Right atrium auricular region (tissue), 2 donors: ENCODE measurements around the gene ANKH. TPM values are rescaled to one million over a fixed set of nuclear protein-coding genes. Genes with fewer than 3 reads are reported as not detected.

Experiments
- DNase-seq: peaks from one replicate; pipeline ENCODE4 v3.0.0-alpha.2; 2019; ENCODE audit warnings: low spot score
- H3K27ac ChIP-seq, 2 donors: fragments of 200-600 bp; sonication (generic); 1 replicate in 1 of 2; 2 replicates in 1 of 2; pipeline ENCODE4 v1.5.1; 2016 to 2019
- H3K27me3 ChIP-seq, 2 donors: fragments of 200-600 bp; sonication (generic); one replicate each; pipeline versions ENCODE4 v1.5.1 to v1.6.0; 2017 to 2019
- H3K36me3 ChIP-seq: fragments of 200-600 bp; sonication (generic); one replicate; pipeline ENCODE4 v1.5.1; 2016
- H3K4me1 ChIP-seq, 2 donors: fragments of 200-600 bp; sonication (generic); one replicate each; pipeline versions ENCODE4 v1.5.1 to v1.6.0; 2017 to 2019
- H3K4me3 ChIP-seq, 2 donors: fragments of 200-600 bp; sonication (generic); 1 replicate in 1 of 2; 2 replicates in 1 of 2; pipeline ENCODE4 v1.5.1; 2017 to 2019; ENCODE audit warnings: mild to moderate bottlenecking in 1 of 2, moderate library complexity in 1 of 2
- H3K9me3 ChIP-seq, 2 donors: fragments of 200-600 bp; sonication (generic); one replicate each; pipeline ENCODE4 v1.5.1; 2019
- total RNA-seq, 2 donors: library from RNA; depleted of rRNA; stranded (reverse); fragments of >200 nt; gene quantifications; one replicate each; pipeline ENCODE4 v1.1.0, GENCODE V29; 2016
- TF ChIP-seq, protein P1 (sequence below), 2 donors: fragments of 200-600 bp; sonication (generic); IDR thresholded peaks; one replicate each; pipeline ENCODE4 v1.5.1; 2019; ENCODE audit warnings: antibody characterized with exemption in 2 of 2

ANKH gene
- total RNA-seq, 2 donors from 2014 or later: 52.3 to 80.4 TPM

DNA sequence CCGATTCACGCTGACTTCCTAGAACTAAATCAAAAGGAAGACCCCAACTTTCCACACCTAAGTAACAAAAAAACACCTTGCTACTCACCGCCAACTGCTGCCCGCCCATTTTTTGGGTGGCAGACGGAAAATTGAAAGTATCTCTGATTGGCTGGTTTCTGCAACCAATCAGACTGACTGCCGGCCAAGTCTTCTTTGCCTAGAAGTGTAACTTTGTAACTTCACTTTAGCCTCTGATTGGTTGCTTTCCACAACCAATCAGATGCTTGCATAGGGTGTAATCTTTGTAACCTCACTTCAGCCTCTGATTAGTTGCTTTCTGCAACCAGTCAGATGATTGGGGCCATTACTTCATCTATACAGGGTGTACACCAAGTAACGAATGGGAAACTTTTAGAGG lies 42.6 kb upstream of the ANKH start:
- Histone ChIP-seq H3K9me3 (no peaks in the 10 kb centered on the region), H3K27ac (no peak overlapping the region), H3K4me3 (no peak overlapping the region), H3K4me1 (no peaks in the 10 kb centered on the region), H3K36me3 (no peaks in the 10 kb centered on the region), H3K27me3 (no peaks in the 10 kb centered on the region)
- DNase-seq: no peak
- TF ChIP-seq, protein P1, sequence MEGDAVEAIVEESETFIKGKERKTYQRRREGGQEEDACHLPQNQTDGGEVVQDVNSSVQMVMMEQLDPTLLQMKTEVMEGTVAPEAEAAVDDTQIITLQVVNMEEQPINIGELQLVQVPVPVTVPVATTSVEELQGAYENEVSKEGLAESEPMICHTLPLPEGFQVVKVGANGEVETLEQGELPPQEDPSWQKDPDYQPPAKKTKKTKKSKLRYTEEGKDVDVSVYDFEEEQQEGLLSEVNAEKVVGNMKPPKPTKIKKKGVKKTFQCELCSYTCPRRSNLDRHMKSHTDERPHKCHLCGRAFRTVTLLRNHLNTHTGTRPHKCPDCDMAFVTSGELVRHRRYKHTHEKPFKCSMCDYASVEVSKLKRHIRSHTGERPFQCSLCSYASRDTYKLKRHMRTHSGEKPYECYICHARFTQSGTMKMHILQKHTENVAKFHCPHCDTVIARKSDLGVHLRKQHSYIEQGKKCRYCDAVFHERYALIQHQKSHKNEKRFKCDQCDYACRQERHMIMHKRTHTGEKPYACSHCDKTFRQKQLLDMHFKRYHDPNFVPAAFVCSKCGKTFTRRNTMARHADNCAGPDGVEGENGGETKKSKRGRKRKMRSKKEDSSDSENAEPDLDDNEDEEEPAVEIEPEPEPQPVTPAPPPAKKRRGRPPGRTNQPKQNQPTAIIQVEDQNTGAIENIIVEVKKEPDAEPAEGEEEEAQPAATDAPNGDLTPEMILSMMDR (IDR thresholded peaks at IDR 0.05): no peak

DNA sequence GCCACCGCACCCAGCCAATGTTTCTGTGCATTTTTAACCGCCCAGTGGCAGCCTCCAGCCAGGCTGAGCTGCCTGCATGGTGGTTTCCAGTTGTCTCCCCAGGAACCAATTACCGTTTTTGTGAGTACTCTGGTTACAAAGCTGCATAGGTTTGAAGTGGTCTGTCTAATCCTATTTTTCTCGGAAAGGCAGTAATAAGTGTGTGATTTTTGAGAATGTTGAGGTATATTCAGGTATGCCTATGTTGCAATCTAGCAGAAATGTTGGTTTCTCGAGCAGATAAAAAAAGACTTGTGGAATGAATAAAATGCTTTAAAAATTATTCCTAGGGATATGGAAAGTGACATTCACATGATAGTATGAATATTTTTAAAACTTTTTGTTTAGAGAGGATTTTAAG lies 41.5 kb upstream of the ANKH start:
- no peaks in the 10 kb centered on the region for H3K9me3 ChIP-seq
- DNase-seq: no peak
- no peak overlapping the region for H3K4me3 ChIP-seq
- no peak overlapping the region for H3K27ac ChIP-seq
- peaks cover 0 to under 1% of the 10 kb centered on the region in 2 donors for H3K4me1 ChIP-seq
- H3K36me3 ChIP-seq: no peaks in the 10 kb centered on the region
- TF ChIP-seq, protein P1 (IDR thresholded peaks at IDR 0.05): no peak
- H3K27me3 ChIP-seq: no peaks in the 10 kb centered on the region

DNA sequence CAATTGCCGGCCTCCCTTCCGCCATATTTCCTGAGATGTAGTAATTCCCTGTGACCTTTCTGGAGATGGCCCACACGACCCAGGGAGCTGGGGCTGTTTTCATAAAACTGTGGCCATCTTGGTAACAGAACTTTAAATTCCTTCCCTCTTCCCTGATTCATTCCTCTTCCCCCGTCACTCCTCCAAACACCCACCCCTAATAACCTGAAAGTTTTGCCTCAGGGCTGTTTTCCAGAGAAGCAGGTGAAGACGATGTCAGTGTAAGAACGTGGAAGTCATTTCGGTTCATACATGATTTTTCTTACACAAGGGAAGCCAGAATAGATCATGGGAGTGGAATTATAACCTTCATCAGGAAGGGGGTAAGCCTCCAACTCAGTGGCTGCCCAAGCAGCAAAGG lies 40.6 kb upstream of the ANKH start:
- TF ChIP-seq, protein P1 (IDR thresholded peaks at IDR 0.05): no peak
- Histone ChIP-seq H3K4me3 (no peak overlapping the region), H3K4me1 (peaks cover 0 to 3% of the 10 kb centered on the region in 2 donors), H3K36me3 (no peaks in the 10 kb centered on the region), H3K27ac (no peak overlapping the region), H3K27me3 (no peaks in the 10 kb centered on the region), H3K9me3 (no peaks in the 10 kb centered on the region)
- no peak for DNase-seq

DNA sequence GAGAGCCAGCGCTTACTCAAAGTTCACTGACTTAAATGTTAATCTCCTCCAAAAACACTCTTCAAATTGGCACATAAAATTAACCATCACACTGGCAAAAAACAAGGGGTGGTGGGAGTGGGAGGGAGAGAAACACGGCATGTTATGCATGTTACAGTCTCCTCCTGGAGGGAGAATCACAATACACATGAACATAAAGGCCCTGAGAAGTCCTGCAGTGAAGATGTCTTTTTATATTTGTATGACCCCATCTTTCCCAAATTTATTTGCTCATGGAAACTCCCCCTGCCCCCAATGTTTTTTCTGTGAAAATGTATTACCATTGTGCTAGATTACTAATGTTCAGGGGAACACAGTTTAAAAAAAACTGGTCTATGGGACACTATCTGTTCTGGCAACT lies 37.8 kb upstream of the ANKH start:
- Histone ChIP-seq H3K4me1 (peaks cover 0 to 3% of the 10 kb centered on the region in 2 donors), H3K27me3 (no peaks in the 10 kb centered on the region), H3K36me3 (no peaks in the 10 kb centered on the region), H3K9me3 (no peaks in the 10 kb centered on the region), H3K4me3 (no peak overlapping the region), H3K27ac (no peak overlapping the region)
- TF ChIP-seq, protein P1 (IDR thresholded peaks at IDR 0.05): no peak
- DNase-seq: no peak

DNA sequence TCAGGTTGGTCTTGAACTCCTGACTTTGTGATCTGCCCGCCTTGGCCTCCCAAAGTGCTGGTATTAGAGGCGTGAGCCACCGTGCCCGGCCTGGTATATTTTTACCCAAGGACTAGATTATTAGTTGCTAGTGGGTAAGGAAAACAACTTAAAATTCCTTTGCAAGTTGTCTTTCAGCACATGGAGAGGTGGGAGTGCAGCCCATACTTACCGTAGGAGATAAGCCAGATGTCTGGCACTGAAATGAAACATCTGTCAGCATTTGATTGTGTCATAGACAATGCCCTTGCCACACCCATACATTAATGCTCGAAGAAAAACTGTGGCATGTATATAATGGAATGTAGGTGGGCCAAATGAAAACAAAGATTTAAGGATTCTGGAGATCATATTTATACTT lies 36.6 kb upstream of the ANKH start:
- TF ChIP-seq, protein P1 (IDR thresholded peaks at IDR 0.05): no peak
- Histone ChIP-seq H3K9me3 (no peaks in the 10 kb centered on the region), H3K4me1 (peaks cover 0 to 6% of the 10 kb centered on the region in 2 donors), H3K27me3 (no peaks in the 10 kb centered on the region), H3K4me3 (no peak overlapping the region), H3K27ac (no peak overlapping the region), H3K36me3 (no peaks in the 10 kb centered on the region)
- no peak for DNase-seq

DNA sequence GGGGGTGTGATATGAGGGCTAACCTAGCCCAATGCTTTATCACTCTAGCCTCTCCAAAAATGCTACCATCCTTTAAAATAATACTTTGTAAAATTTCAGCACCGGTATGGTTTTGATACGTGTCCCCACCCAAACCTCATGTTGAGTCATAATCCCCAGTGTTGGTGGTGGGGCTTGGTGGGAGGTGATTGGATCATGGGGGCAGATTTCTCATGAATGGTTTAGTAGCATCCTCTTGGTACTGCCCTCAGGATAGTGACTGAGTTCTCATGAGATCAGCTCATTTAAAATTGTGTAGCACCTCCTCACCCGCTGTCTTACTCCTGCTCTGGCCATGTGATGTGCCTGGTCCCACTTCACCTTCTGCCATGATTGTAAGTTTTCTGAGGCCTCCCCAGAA lies 35.0 kb upstream of the ANKH start:
- peaks cover 0 to 14% of the 10 kb centered on the region in 2 donors for H3K4me1 ChIP-seq
- H3K36me3 ChIP-seq: no peaks in the 10 kb centered on the region
- H3K9me3 ChIP-seq: no peaks in the 10 kb centered on the region
- DNase-seq: no peak
- TF ChIP-seq, protein P1 (IDR thresholded peaks at IDR 0.05): no peak
- no peak overlapping the region for H3K27ac ChIP-seq
- H3K4me3 ChIP-seq: no peak overlapping the region
- H3K27me3 ChIP-seq: no peaks in the 10 kb centered on the region
